DLD1 (cell line): ENCODE data around the gene TRIM27.
"Not testable (repeated sequence)": the region's sequence is repeated elsewhere in the genome, so short reads cannot be mapped to it uniquely, and the experiment has no call there.

Experiments
- in situ Hi-C: cut with HindIII; loops from 2 replicates; pipeline ENCODE4 v1.10.0; 2017; ENCODE audit warnings: low sequenced_read_pairs

The TRIM27 gene

GRCh38 chr6:28865401-28866204, 58.2 kb downstream of the TRIM27 start:
- in situ Hi-C loops = no loop called here

GRCh38 chr6:28864326-28864923, 59.4 kb downstream of the TRIM27 start:
- in situ Hi-C loops = loop anchor here (5.0 kb wide), 1 partner anchor 52 kb away; no protein-coding TSS in a partner anchor

DNA sequence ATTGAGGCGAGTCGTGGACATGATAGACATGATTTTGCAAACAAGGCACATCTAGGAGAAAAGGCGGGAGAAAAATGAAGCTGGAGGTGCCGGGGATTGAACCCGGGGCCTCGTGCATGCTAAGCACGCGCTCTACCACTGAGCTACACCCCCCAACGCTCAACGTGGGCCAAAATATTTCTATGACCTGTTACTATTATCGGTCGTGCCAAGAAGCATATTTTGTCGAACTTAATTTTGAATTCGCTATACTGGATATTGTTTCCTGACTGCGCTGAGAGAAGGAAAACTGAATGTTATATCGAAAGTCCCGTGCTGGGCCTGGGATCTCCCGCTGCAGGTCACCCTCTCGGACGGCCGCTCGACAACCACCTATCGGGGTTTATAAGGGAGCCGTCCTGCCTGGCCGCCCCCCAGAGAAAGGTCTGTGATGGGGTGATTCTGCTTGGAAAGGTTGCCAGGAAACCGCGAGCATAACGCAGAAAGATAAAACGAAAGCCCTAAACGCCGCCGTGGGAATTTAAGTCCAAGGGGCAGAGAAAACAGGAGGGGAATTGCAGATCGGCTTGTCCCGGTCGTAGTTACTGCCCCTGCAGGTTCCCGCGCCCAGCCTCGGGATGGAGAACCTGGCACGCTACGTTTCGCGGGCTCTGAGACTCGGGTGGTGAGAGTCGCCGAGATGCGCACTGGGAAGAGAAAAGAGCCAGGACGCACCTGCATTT, 60.0 kb downstream of the TRIM27 start:
- in situ Hi-C loops = loop anchor here (5.0 kb wide), 1 partner anchor 51 kb away; no protein-coding TSS in a partner anchor

DNA sequence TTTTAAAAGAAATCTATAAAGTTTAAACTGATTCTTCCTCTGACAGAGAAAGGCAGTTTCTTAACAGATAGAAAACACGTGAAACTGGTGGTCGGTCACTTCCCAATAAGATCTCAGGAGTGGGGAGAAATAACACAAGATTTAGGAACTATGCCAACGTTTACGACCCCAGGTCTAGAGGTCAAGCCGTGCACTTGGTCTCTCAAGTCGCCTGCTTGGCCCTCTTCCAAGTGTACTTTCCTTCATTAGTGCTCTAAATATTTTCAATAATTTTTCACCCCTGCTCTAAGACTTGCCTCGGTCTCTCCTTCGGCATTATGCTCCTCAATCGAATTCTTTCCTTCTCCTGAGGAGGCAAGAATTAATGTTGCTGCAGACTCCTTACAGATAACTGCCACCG, 61.7 kb downstream of the TRIM27 start:
- in situ Hi-C loops = loop anchor here (5.0 kb wide), 1 partner anchor 50 kb away; no protein-coding TSS in a partner anchor

DNA sequence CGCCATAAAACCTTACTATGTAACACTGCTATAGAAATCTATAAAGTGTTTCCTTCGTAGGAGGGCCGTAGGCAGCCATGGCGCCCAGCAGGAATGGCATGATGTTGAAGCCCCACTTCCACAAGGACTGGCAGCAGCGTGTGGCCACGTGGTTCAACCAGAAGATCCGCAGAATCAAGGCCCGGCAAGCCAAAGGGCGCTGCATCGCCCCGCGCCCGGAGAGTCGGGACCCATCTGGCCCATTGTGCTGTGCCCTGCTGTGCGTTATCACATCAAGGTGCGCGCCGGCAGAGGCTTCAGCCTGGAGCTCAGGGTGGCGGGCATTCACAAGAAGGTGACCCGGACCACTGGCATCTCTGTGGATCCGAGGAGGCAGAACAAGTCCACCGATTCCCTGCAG, 62.4 kb downstream of the TRIM27 start:
- in situ Hi-C loops = loop anchor here (5.0 kb wide), 1 partner anchor 49 kb away; no protein-coding TSS in a partner anchor

DNA sequence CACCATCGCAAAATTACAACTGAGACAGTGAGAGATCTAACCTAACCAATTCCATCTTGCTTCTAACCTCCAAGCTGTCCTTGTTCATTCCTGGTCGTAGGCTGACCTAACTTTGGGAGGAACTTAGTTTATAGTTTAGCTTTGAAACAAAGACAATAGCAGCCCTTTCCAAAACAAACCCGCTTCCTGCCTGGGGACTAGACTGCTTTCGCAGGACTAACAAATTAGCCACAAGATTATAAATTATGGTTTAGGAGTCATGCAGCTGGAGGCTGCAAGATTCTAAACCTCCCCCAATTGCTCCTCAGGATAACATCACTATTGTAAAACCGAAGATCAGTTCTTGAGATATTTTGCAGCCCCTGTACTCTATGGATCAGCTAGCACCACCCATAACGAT, 63.2 kb downstream of the TRIM27 start:
- in situ Hi-C loops = loop anchor here (5.0 kb wide), 1 partner anchor 48 kb away; no protein-coding TSS in a partner anchor

DNA sequence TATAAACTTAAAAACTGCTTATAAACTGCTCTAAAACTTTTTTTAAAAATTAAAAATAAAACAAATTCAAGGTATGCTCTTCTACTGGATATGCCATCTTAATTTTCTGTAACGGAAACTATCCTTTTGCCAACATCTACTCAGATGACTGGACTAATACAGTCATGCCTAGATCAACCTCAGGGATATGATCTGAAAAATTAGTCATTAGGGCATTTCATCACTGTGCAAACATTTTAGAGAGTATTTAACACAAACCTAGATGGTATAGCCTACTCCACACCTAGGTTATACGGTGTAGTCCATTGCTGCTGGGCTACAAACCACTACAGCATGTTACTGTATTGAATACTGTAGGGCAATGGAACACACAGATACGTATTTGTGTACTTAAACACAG, 64.8 kb downstream of the TRIM27 start:
- in situ Hi-C loops = no loop called here

- in situ Hi-C loops = no loop called here
Observed at GRCh38 chr6:28856620-28857005, 67.2 kb downstream of the TRIM27 start.

- in situ Hi-C loops = not testable (repeated sequence)
Observed at GRCh38 chr6:28854405-28854804, 69.4 kb downstream of the TRIM27 start.
